NK-92 (cell line): Measurements from ENCODE around the gene PDXK.
A peak's percentile ranks its signal among the peaks of the same experiment; 100 is the strongest.

ENCODE experiments used
- DNase-seq: peaks from one replicate; lab custom pipeline; 2025; ENCODE audit not compliant: unreplicated experiment; lab: John Stamatoyannopoulos, UW

PDXK gene

GRCh38 chr21:43802713-43803313 lies 83.9 kb downstream of the PDXK start:
- DNase-seq: no peak

- DNase-seq: no peak
These were observed 84.8 kb downstream of the PDXK start for GRCh38 chr21:43803558-43804300.

- no peak for DNase-seq
These were observed 86.4 kb downstream of the PDXK start for GRCh38 chr21:43805275-43805800.

GRCh38 chr21:43806017-43806710 lies 87.2 kb downstream of the PDXK start:
- no peak for DNase-seq

- no peak for DNase-seq
These were observed 89.4 kb downstream of the PDXK start for GRCh38 chr21:43808367-43808766.

- no peak for DNase-seq
These were observed 89.9 kb downstream of the PDXK start for GRCh38 chr21:43808832-43809251.

- no peak for DNase-seq
These were observed 90.4 kb downstream of the PDXK start for GRCh38 chr21:43809346-43809799.

- DNase-seq: no peak
These were observed 91.0 kb downstream of the PDXK start for GRCh38 chr21:43809853-43810504.

GRCh38 chr21:43810505-43811261 lies 91.8 kb downstream of the PDXK start:
- DNase-seq: peak; percentile 26

GRCh38 chr21:43811262-43812105 lies 92.6 kb downstream of the PDXK start:
- no peak for DNase-seq
